Measurements from ENCODE around the gene TMEM170B. TPM values are rescaled to one million over a fixed set of nuclear protein-coding genes. Genes with fewer than 3 reads are reported as not detected.

TMEM170B gene
- total and polyA plus RNA-seq, 8 donors: 0.29 to 8.4 (median 1.1) TPM

DNA sequence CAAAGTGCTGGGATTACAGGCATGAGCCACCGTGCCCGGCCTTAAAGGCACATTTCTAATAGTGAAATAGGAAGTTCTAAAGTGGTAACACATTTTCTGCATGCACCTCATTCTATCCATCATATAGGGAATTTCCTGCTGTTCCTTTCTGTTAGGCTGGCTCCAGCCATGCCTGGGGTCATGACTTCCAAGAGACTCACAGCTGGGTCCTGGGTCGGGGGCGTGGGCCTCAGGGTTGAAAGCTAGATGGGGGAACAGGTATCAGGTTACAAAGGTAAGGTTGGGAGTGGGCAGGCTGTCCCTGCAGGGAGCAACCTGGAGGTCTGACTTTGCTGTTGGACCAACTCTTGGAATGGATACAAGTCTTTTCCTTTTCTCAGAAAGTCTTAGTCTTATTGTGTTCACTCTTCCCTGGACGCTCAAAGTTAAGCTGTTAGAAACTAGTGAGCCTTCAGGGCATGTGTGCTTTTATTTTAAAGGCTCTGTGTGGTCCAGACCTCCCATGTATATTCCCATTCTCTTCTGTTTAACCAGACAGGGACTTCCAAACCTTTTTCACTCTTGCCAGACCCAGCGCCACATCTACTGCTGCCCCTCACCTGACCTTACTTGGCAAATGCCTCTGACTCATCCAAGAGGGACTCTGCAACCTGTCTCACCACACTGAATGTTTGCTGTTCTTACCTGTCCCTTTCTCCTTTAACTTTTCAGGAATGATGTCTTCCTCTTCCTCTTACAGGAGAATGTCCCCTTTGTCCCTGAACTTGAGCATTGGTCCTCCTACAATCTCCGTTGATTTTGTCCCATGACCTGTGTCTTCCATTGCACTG lies 64.4 kb downstream of the TMEM170B start:
- TF ChIP-seq POLR2AphosphoS5 (IDR thresholded peaks at IDR 0.05) (no peak), POLR2A (IDR thresholded peaks at IDR 0.05) (no peak), EP300 (IDR thresholded peaks at IDR 0.05) (no peak)
- TF ChIP-seq, protein P1, sequence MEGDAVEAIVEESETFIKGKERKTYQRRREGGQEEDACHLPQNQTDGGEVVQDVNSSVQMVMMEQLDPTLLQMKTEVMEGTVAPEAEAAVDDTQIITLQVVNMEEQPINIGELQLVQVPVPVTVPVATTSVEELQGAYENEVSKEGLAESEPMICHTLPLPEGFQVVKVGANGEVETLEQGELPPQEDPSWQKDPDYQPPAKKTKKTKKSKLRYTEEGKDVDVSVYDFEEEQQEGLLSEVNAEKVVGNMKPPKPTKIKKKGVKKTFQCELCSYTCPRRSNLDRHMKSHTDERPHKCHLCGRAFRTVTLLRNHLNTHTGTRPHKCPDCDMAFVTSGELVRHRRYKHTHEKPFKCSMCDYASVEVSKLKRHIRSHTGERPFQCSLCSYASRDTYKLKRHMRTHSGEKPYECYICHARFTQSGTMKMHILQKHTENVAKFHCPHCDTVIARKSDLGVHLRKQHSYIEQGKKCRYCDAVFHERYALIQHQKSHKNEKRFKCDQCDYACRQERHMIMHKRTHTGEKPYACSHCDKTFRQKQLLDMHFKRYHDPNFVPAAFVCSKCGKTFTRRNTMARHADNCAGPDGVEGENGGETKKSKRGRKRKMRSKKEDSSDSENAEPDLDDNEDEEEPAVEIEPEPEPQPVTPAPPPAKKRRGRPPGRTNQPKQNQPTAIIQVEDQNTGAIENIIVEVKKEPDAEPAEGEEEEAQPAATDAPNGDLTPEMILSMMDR (IDR thresholded peaks at IDR 0.05): no peak
- WGBS, 5 donors: 71 to 91% (median 83%) methylated on average over 7 of the region's 7 CpGs
- no peak overlapping the region for H3K27ac ChIP-seq
- H3K9me3 ChIP-seq: no peaks in the 10 kb centered on the region
- no peaks in the 10 kb centered on the region for H3K36me3 ChIP-seq
- intact Hi-C loops (cut with DNase I; ENCODE audit: low total_unique reads): no loop called here
- no peaks in the 10 kb centered on the region for H3K27me3 ChIP-seq
- no peak overlapping the region for H3K4me3 ChIP-seq
- H3K4me1 ChIP-seq: peaks cover 20 to 23% (median 22%) of the 10 kb centered on the region in 4 donors
- no peak for DNase-seq

- H3K27ac ChIP-seq: no peak overlapping the region
- H3K4me1 ChIP-seq: peaks cover 25 to 30% (median 29%) of the 10 kb centered on the region in 4 donors
- TF ChIP-seq, protein P1 (IDR thresholded peaks at IDR 0.05): no peak
- no peak for TF ChIP-seq EP300 (IDR thresholded peaks at IDR 0.05)
- TF ChIP-seq POLR2AphosphoS5 (IDR thresholded peaks at IDR 0.05): no peak
- no peak for TF ChIP-seq POLR2A (IDR thresholded peaks at IDR 0.05)
- intact Hi-C loops (cut with DNase I; ENCODE audit: low total_unique reads): no loop called here
- H3K9me3 ChIP-seq: no peaks in the 10 kb centered on the region
- H3K36me3 ChIP-seq: no peaks in the 10 kb centered on the region
- DNase-seq: no peak
- H3K27me3 ChIP-seq: no peaks in the 10 kb centered on the region
- H3K4me3 ChIP-seq: no peak overlapping the region
- 55 to 95% (median 92%) methylated on average over 3 of the region's 3 CpGs for WGBS, 5 donors
Measured at GRCh38 chr6:11604215-11604614, 66.7 kb downstream of the TMEM170B start.

- TF ChIP-seq POLR2A (IDR thresholded peaks at IDR 0.05) (no peak), POLR2AphosphoS5 (IDR thresholded peaks at IDR 0.05) (no peak)
- TF ChIP-seq, protein P1 (IDR thresholded peaks at IDR 0.05): no peak
- 60 to 75% (median 71%) methylated on average over 2 to 5 of the region's 5 CpGs for WGBS, 5 donors
Measured at GRCh38 chr6:11604836-11605506, 67.4 kb downstream of the TMEM170B start.

GRCh38 chr6:11605507-11605905 lies 68.0 kb downstream of the TMEM170B start:
- H3K4me3 ChIP-seq: no peak overlapping the region
- no peaks in the 10 kb centered on the region for H3K27me3 ChIP-seq
- 31 to 64% (median 35%) methylated on average over 4 of the region's 4 CpGs for WGBS, 5 donors
- TF ChIP-seq POLR2A (IDR thresholded peaks at IDR 0.05) (no peak), EP300 (IDR thresholded peaks at IDR 0.05) (no peak)
- no peak for DNase-seq
- peak overlapping the region in 4 of 5 donors; percentile 12 to 64 (median 58) for H3K27ac ChIP-seq
- H3K36me3 ChIP-seq: no peaks in the 10 kb centered on the region
- H3K9me3 ChIP-seq: no peaks in the 10 kb centered on the region
- intact Hi-C loops (cut with DNase I; ENCODE audit: low total_unique reads): no loop called here
- peaks cover 25 to 30% (median 29%) of the 10 kb centered on the region in 4 donors for H3K4me1 ChIP-seq

More at GRCh38 chr6:11604836-11605506, 67.4 kb downstream of the TMEM170B start:
- Histone ChIP-seq H3K27me3 (no peaks in the 10 kb centered on the region), H3K9me3 (no peaks in the 10 kb centered on the region), H3K4me3 (no peak overlapping the region), H3K4me1 (peaks cover 25 to 30% (median 29%) of the 10 kb centered on the region in 4 donors), H3K36me3 (no peaks in the 10 kb centered on the region), H3K27ac (peak overlapping the region in 3 of 5 donors; percentile 12 to 63 (median 54))
- no peak for DNase-seq
- intact Hi-C loops (cut with DNase I; ENCODE audit: low total_unique reads): no loop called here
